Gastroesophageal sphincter (tissue), 4 donors: Measurements from ENCODE around the gene CIAO1. TPM values are rescaled to one million over a fixed set of nuclear protein-coding genes. Genes with fewer than 3 reads are reported as not detected.

ENCODE experiments used
- ATAC-seq: fragments of 150-250 bp; one replicate; pipeline ENCODE4 v1.9.1; 2016; ENCODE audit warnings: mild to moderate bottlenecking, moderate library complexity
- H3K27ac ChIP-seq, 4 donors: fragments of 200-600 bp; sonication (generic) in 3 of 4; 1 replicate in 3 of 4; 2 replicates in 1 of 4; pipeline ENCODE4 v1.5.1; 2016 to 2019
- H3K27me3 ChIP-seq: fragments of 200-600 bp; sonication (generic); one replicate; pipeline ENCODE4 v1.5.1; 2019
- H3K36me3 ChIP-seq, 2 donors: fragments of 200-600 bp; sonication (generic); one replicate each; pipeline ENCODE4 v1.5.1; 2019; ENCODE audit warnings: control low read depth in 1 of 2
- H3K4me1 ChIP-seq, 3 donors: fragments of 200-600 bp; sonication (generic); 1 replicate in 2 of 3; 2 replicates in 1 of 3; pipeline ENCODE4 v1.5.1; 2016 to 2019; ENCODE audit warnings: control low read depth in 2 of 3
- H3K4me3 ChIP-seq, 2 donors: fragments of 200-600 bp; sonication (generic); one replicate each; pipeline ENCODE4 v1.5.1; 2019; ENCODE audit warnings: mild to moderate bottlenecking in 1 of 2, moderate library complexity in 1 of 2
- H3K9me3 ChIP-seq, 3 donors: fragments of 200-600 bp; sonication (generic); one replicate each; pipeline ENCODE4 v1.5.1; 2017 to 2019; ENCODE audit warnings: control low read depth in 2 of 3
- EP300 ChIP-seq: sonication (generic); formaldehyde crosslinking; IDR thresholded peaks from one replicate; pipeline ENCODE4 v1.6.1; 2017; ENCODE audit warnings: antibody characterized with exemption, mild to moderate bottlenecking
- POLR2A ChIP-seq, 2 donors: fragments of 450-650 bp; IDR thresholded peaks; one replicate each; pipeline ENCODE4 v1.6.1; 2017; ENCODE audit warnings: antibody characterized with exemption in 2 of 2, mild to moderate bottlenecking in 2 of 2, moderate library complexity in 1 of 2
- POLR2AphosphoS5 ChIP-seq: sonication (generic); formaldehyde crosslinking; IDR thresholded peaks from one replicate; pipeline ENCODE4 v1.6.1; 2017; ENCODE audit warnings: antibody characterized with exemption
- WGBS, 2 donors: methylation state at CpG; one replicate each; pipeline ENCODE4 v1.1.5; 2018; ENCODE audit warnings: low coverage in 1 of 2; 5-methylcytosine and 5-hydroxymethylcytosine counted together
- total RNA-seq, 4 donors: library from RNA; depleted of rRNA; stranded (reverse); fragments of >200 nt; gene quantifications; one replicate each; pipeline ENCODE4 v1.1.0, GENCODE V29; 2016
- TF ChIP-seq, protein P1 (sequence below), 4 experiments: fragments of 200-600 bp in 2 of 4; fragments of 450-650 bp in 2 of 4; sonication (generic) in 1 of 4; IDR thresholded peaks; one replicate each; pipeline ENCODE4 v1.5.1; 2017 to 2019; ENCODE audit warnings: antibody characterized with exemption in 4 of 4, mild to moderate bottlenecking in 2 of 4, moderate library complexity in 2 of 4

Gene CIAO1
- total RNA-seq, 4 donors from 2014 or later = 60.7 to 107 (median 84.8) TPM

DNA sequence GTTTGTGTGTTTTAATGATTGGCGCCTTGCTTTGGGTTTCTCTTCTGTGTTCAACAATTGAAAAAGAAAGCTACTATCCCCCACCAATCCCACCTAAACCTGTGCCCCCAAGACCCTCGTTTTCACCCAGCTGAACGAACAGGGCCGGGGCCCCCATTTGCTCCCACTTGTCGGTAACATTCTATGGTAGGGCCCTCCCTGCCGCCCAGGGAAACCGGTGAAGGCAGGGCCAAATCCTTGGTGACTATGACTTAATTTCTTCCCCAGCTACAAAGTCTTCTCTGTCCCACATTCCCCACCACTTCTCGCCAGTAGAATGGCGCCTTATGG is 39.9 kb downstream of the CIAO1 start:
- Histone ChIP-seq H3K4me1 (peaks cover 0 to 49% (median 11%) of the 10 kb centered on the region in 3 donors), H3K4me3 (peak overlapping the region; percentile 67 to 90), H3K36me3 (peaks cover 0 to 30% of the 10 kb centered on the region in 2 donors), H3K9me3 (no peaks in the 10 kb centered on the region), H3K27ac (peak overlapping the region; percentile 74 to 87 (median 80)), H3K27me3 (no peaks in the 10 kb centered on the region)
- no peak for TF ChIP-seq EP300
- TF ChIP-seq POLR2A (IDR thresholded peaks at IDR 0.05) = no peak
- TF ChIP-seq POLR2AphosphoS5 = no peak
- TF ChIP-seq, protein P1, sequence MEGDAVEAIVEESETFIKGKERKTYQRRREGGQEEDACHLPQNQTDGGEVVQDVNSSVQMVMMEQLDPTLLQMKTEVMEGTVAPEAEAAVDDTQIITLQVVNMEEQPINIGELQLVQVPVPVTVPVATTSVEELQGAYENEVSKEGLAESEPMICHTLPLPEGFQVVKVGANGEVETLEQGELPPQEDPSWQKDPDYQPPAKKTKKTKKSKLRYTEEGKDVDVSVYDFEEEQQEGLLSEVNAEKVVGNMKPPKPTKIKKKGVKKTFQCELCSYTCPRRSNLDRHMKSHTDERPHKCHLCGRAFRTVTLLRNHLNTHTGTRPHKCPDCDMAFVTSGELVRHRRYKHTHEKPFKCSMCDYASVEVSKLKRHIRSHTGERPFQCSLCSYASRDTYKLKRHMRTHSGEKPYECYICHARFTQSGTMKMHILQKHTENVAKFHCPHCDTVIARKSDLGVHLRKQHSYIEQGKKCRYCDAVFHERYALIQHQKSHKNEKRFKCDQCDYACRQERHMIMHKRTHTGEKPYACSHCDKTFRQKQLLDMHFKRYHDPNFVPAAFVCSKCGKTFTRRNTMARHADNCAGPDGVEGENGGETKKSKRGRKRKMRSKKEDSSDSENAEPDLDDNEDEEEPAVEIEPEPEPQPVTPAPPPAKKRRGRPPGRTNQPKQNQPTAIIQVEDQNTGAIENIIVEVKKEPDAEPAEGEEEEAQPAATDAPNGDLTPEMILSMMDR (IDR thresholded peaks at IDR 0.05) = no peak
- 12 to 83% methylated on average over 1 to 9 of the region's 9 CpGs for WGBS, 2 donors
- ATAC-seq = no peak

DNA sequence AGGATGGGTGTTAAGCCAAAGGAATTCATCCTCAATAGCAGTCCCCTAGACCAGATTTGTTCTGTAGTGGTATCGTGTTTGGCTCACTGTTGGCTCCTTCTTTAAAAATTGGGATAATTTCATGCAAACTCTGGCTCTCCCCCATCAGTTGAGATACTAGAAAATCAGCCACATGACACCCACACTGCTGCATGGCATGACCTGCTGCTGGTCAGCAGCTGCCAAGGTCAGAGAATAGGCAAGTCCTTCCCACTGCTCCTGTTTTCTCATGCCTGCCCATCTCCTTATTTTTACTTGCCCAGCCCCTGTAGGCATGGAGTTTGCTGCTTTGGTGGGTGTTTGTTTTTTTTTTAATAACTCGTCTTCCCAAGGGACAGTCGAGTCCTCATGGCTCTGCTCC is 40.3 kb downstream of the CIAO1 start:
- TF ChIP-seq POLR2AphosphoS5 = no peak
- TF ChIP-seq POLR2A (IDR thresholded peaks at IDR 0.05) = no peak
- TF ChIP-seq, protein P1 (IDR thresholded peaks at IDR 0.05) = no peak
- TF ChIP-seq EP300 = no peak

DNA sequence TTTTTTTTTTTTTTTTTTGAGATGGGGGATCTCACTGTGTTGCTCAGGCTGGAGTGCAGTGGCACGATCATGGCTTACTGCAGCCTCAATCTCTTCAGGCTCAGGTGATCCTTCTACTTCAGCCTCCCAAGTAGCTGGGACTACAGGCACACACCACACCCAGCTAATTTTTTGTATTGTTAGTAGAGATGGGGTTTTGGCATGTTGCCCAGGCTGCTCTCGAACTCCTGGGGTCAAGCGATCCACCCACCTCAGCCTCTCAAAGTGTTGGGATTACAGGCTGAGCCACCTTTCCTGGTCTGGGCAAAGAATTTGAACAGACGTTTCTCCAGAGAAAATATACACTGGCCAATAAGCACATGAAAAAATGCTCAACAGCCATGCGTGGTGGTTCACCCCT is 42.2 kb downstream of the CIAO1 start:
- H3K27me3 ChIP-seq = no peaks in the 10 kb centered on the region
- H3K9me3 ChIP-seq = no peaks in the 10 kb centered on the region
- TF ChIP-seq, protein P1 (IDR thresholded peaks at IDR 0.05) = no peak
- TF ChIP-seq EP300 (no peak), POLR2A (IDR thresholded peaks at IDR 0.05) (no peak), POLR2AphosphoS5 (no peak)
- H3K36me3 ChIP-seq = peaks cover 0 to 7% of the 10 kb centered on the region in 2 donors
- 72 to 83% methylated on average over 2 to 4 of the region's 5 CpGs for WGBS, 2 donors
- no peak overlapping the region for H3K4me3 ChIP-seq
- H3K27ac ChIP-seq = no peak overlapping the region
- H3K4me1 ChIP-seq = peaks cover 0 to 26% (median 11%) of the 10 kb centered on the region in 3 donors
- ATAC-seq = no peak

More for the DNA sequence above, 40.3 kb downstream of the CIAO1 start:
- H3K27ac ChIP-seq = peak overlapping the region in 2 of 4 donors; percentile 78 to 82
- peaks cover 0 to 26% of the 10 kb centered on the region in 2 donors for H3K36me3 ChIP-seq
- peaks cover 0 to 44% (median 11%) of the 10 kb centered on the region in 3 donors for H3K4me1 ChIP-seq
- H3K4me3 ChIP-seq = peak overlapping the region in 1 of 2 donors; percentile 67
- ATAC-seq = no peak
- no peaks in the 10 kb centered on the region for H3K9me3 ChIP-seq
- no peaks in the 10 kb centered on the region for H3K27me3 ChIP-seq
- WGBS, 2 donors = 70 to 100% methylated on average over 1 to 3 of the region's 3 CpGs

DNA sequence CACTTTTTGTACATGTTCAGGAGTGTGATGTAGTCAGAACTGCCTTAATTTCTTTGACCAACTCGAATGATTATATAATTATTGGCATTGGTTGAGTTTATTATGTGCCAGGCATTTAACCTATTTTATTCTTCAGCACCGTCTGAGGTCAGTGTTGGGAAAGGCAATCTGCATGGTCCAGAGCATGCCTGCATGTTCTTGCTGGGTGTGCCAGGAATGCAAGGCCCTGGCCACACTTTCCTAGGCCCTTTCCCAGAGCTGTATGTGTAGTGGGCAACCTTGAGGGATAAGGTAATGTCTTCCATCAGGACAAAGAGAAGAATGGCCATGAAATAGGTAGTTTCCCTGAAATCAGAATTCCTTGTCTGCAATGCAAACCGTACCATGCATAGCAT is 49.0 kb downstream of the CIAO1 start:
- H3K4me1 ChIP-seq = no peaks in the 10 kb centered on the region
- no peaks in the 10 kb centered on the region for H3K9me3 ChIP-seq
- ATAC-seq = no peak
- 75 to 90% methylated on average over 3 of the region's 3 CpGs for WGBS, 2 donors
- no peak for TF ChIP-seq POLR2A (IDR thresholded peaks at IDR 0.05)
- TF ChIP-seq EP300 = no peak
- TF ChIP-seq, protein P1 (IDR thresholded peaks at IDR 0.05) = no peak
- no peak for TF ChIP-seq POLR2AphosphoS5
- H3K4me3 ChIP-seq = no peak overlapping the region
- peaks cover 35% of the 10 kb centered on the region for H3K27me3 ChIP-seq
- H3K27ac ChIP-seq = no peak overlapping the region
- no peaks in the 10 kb centered on the region for H3K36me3 ChIP-seq

DNA sequence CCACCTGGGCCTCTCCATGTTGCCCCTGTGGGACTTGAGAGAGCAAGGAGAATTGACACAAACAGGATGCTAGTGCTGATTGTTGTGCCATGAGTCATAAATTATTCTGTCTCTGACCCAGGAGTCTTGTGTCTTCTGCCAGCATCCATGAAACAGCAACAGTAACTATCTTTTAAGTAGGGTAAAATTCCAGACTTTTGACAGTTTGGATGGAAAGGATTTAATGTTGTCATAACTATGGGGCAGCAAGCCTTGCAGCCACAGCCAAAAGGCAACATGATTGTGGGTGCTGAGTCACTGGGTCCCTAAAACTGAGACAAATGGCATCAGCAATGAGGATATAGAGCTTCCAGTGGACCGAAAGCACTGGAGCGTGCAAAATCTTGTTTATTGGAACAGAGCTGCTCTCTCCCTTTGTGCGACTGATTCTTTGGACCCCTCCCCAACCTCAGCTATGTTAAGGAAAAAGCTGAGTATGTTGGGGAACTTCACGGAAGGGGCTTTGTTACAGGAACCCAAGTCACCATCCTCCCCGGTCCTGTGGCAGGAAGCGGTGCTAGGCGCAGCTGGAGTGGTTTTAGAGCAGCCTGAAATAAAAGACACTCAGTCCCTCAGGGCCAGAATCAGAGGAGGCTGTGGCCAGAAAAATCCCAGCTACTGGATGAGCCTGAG is 49.5 kb downstream of the CIAO1 start:
- H3K27ac ChIP-seq = no peak overlapping the region
- no peak for ATAC-seq
- 45% methylated on average over 6 of the region's 7 CpGs; no CpG with 5 or more reads in 1 of the 2 donors for WGBS, 2 donors

More for the DNA sequence above, 49.5 kb downstream of the CIAO1 start:
- TF ChIP-seq POLR2AphosphoS5 = no peak
- H3K9me3 ChIP-seq = no peaks in the 10 kb centered on the region
- no peaks in the 10 kb centered on the region for H3K36me3 ChIP-seq
- peaks cover 0 to under 1% (median 0%) of the 10 kb centered on the region in 3 donors for H3K4me1 ChIP-seq
- H3K4me3 ChIP-seq = no peak overlapping the region
- peaks cover 40% of the 10 kb centered on the region for H3K27me3 ChIP-seq
